HFFc6 (cell line): ENCODE data around the gene SLC16A14. TPM values are rescaled to one million over a fixed set of nuclear protein-coding genes. Genes with fewer than 3 reads are reported as not detected.

Experiments
- DNase-seq: peaks from one replicate; pipeline ENCODE4 v3.0.0-alpha.2; 2018
- H3K27ac Mint-ChIP-seq: 2 replicates; pipeline ENCODE4 v1.8.0; 2020; ENCODE audit warnings: mild to moderate bottlenecking, mixed read lengths
- H3K27me3 Mint-ChIP-seq: 2 replicates; pipeline ENCODE4 v1.8.0; 2021; ENCODE audit warnings: mild to moderate bottlenecking, moderate library complexity, mixed read lengths; ENCODE audit not compliant: insufficient read depth
- H3K36me3 Mint-ChIP-seq: 2 replicates; pipeline ENCODE4 v1.8.0; 2021; ENCODE audit warnings: low read depth, mixed read lengths
- H3K4me1 Mint-ChIP-seq: 2 replicates; pipeline ENCODE4 v1.8.0; 2020; ENCODE audit warnings: low read depth, mixed read lengths
- H3K4me3 Mint-ChIP-seq: 2 replicates; pipeline ENCODE4 v1.8.0; 2020; ENCODE audit warnings: mild to moderate bottlenecking, moderate library complexity, mixed read lengths
- H3K9me3 Mint-ChIP-seq: 2 replicates; pipeline ENCODE4 v1.8.0; 2020; ENCODE audit warnings: mild to moderate bottlenecking, mixed read lengths
- total RNA-seq, 6 experiments: library from RNA; stranded (reverse); fragmentation: NEBNext Ultra II Directional; extraction: Animal tissue kit (Norgen Biotek cat#: 25700); gene quantifications; 2 replicates in 1 of 6; 3 replicates in 5 of 6; pipeline ENCODE4 v1.2.3, GENCODE V29; 2021
- TF ChIP-seq, protein P1 (sequence below): fragments of 200-600 bp; sonication (generic); IDR thresholded peaks from 2 replicates; pipeline ENCODE4 v1.5.0; 2021; ENCODE audit warnings: antibody characterized with exemption, mild to moderate bottlenecking

Gene SLC16A14
- total RNA-seq, 6 experiments from 2014 or later = 0.29 to 0.53 (median 0.42) TPM; not detected in 2

- DNase-seq = no peak
- no peaks in the 10 kb centered on the region for H3K9me3 Mint-ChIP-seq
- peaks cover 3% of the 10 kb centered on the region; the same call in 1 of the 2 replicates for H3K27me3 Mint-ChIP-seq
- TF ChIP-seq, protein P1, sequence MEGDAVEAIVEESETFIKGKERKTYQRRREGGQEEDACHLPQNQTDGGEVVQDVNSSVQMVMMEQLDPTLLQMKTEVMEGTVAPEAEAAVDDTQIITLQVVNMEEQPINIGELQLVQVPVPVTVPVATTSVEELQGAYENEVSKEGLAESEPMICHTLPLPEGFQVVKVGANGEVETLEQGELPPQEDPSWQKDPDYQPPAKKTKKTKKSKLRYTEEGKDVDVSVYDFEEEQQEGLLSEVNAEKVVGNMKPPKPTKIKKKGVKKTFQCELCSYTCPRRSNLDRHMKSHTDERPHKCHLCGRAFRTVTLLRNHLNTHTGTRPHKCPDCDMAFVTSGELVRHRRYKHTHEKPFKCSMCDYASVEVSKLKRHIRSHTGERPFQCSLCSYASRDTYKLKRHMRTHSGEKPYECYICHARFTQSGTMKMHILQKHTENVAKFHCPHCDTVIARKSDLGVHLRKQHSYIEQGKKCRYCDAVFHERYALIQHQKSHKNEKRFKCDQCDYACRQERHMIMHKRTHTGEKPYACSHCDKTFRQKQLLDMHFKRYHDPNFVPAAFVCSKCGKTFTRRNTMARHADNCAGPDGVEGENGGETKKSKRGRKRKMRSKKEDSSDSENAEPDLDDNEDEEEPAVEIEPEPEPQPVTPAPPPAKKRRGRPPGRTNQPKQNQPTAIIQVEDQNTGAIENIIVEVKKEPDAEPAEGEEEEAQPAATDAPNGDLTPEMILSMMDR = no peak
- H3K27ac Mint-ChIP-seq = no peak overlapping the region
- no peak overlapping the region for H3K4me3 Mint-ChIP-seq
- H3K36me3 Mint-ChIP-seq = no peaks in the 10 kb centered on the region
- peaks cover 14% of the 10 kb centered on the region for H3K4me1 Mint-ChIP-seq
Observed at GRCh38 chr2:230052299-230052698, 16.4 kb downstream of the SLC16A14 start.

- Mint-ChIP-seq H3K4me3 (no peak overlapping the region), H3K27me3 (peaks cover 3% of the 10 kb centered on the region; the same call in 1 of the 2 replicates), H3K36me3 (no peaks in the 10 kb centered on the region), H3K27ac (no peak overlapping the region), H3K9me3 (no peaks in the 10 kb centered on the region), H3K4me1 (peaks cover 14% of the 10 kb centered on the region)
- no peak for DNase-seq
- TF ChIP-seq, protein P1 = no peak
Observed at GRCh38 chr2:230050136-230050535, 18.6 kb downstream of the SLC16A14 start.

- TF ChIP-seq, protein P1 = no peak
- H3K4me3 Mint-ChIP-seq = no peak overlapping the region
- peaks cover 4% of the 10 kb centered on the region; the same call in 1 of the 2 replicates for H3K27me3 Mint-ChIP-seq
- H3K36me3 Mint-ChIP-seq = no peaks in the 10 kb centered on the region
- DNase-seq = no peak
- no peaks in the 10 kb centered on the region for H3K9me3 Mint-ChIP-seq
- peaks cover 2% of the 10 kb centered on the region for H3K4me1 Mint-ChIP-seq
- H3K27ac Mint-ChIP-seq = no peak overlapping the region
Observed at GRCh38 chr2:230048010-230048671, 20.6 kb downstream of the SLC16A14 start.

- Mint-ChIP-seq H3K36me3 (no peaks in the 10 kb centered on the region), H3K9me3 (no peaks in the 10 kb centered on the region), H3K27ac (no peak overlapping the region), H3K4me3 (no peak overlapping the region), H3K4me1 (no peaks in the 10 kb centered on the region), H3K27me3 (peaks cover 5% of the 10 kb centered on the region; the same call in 1 of the 2 replicates)
- TF ChIP-seq, protein P1 = no peak
- no peak for DNase-seq
Observed at GRCh38 chr2:230046491-230046890, 22.2 kb downstream of the SLC16A14 start.

GRCh38 chr2:230043461-230043860 is 25.3 kb downstream of the SLC16A14 start:
- H3K36me3 Mint-ChIP-seq = no peaks in the 10 kb centered on the region

More at GRCh38 chr2:230043461-230043860, 25.3 kb downstream of the SLC16A14 start:
- DNase-seq = no peak
- no peaks in the 10 kb centered on the region for H3K4me1 Mint-ChIP-seq
- no peaks in the 10 kb centered on the region for H3K9me3 Mint-ChIP-seq
- H3K27me3 Mint-ChIP-seq = peaks cover 4% of the 10 kb centered on the region; the same call in 1 of the 2 replicates
- TF ChIP-seq, protein P1 = no peak
- no peak overlapping the region for H3K4me3 Mint-ChIP-seq
- H3K27ac Mint-ChIP-seq = no peak overlapping the region
